GM12875 (cell line): ENCODE measurements around the gene ZNF276.

Experiments used
- H3K4me3 ChIP-seq: one replicate; pipeline ENCODE4 v1.5.1; 2011; ENCODE audit warnings: low read depth, low read length, control low read depth
- TF ChIP-seq, protein P1 (sequence below): IDR thresholded peaks from 2 replicates; pipeline ENCODE4 v1.5.1; 2011; ENCODE audit warnings: low read depth, mild to moderate bottlenecking, control low read depth, inconsistent platforms, low read length, moderate library complexity, borderline replicate concordance; ENCODE audit not compliant: insufficient read depth

ZNF276 gene

DNA sequence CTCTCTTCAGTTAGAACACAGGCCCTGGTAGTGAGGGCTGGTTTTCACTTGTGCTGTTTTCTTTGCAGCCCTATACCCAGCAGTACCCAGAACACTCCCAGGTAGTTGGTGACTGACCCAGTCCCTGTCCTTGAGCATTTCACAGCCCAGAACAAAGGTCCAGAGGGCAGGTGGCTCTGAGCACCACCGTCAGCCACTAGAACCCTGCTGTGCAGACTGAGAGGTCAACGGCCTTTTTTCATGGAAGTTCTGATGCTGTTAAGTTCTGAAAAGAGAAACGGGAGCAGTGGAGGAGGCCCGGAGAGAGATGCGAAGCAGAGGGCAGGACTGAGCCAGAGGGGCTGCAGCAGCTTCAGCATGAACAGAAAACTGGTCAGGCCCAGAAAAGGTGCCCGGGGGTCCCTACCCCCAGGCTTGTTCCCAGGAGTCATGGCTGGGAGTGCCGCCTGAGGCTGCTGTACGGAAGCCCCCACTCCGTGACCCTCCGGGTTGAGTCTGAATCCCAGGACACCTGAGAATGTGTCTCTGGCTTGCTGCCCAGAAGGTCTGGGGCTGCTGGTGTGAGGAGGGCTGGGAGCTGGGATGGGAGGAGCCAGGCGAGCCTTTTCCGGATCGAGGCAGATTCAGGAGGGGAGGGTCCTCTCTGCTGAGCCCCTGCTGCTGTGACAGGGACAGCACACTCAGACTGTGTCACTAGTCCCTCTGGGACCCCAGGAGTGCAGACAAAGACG lies 8.7 kb downstream of the ZNF276 start:
- no peak overlapping the region for H3K4me3 ChIP-seq
- TF ChIP-seq, protein P1, sequence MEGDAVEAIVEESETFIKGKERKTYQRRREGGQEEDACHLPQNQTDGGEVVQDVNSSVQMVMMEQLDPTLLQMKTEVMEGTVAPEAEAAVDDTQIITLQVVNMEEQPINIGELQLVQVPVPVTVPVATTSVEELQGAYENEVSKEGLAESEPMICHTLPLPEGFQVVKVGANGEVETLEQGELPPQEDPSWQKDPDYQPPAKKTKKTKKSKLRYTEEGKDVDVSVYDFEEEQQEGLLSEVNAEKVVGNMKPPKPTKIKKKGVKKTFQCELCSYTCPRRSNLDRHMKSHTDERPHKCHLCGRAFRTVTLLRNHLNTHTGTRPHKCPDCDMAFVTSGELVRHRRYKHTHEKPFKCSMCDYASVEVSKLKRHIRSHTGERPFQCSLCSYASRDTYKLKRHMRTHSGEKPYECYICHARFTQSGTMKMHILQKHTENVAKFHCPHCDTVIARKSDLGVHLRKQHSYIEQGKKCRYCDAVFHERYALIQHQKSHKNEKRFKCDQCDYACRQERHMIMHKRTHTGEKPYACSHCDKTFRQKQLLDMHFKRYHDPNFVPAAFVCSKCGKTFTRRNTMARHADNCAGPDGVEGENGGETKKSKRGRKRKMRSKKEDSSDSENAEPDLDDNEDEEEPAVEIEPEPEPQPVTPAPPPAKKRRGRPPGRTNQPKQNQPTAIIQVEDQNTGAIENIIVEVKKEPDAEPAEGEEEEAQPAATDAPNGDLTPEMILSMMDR = no peak

DNA sequence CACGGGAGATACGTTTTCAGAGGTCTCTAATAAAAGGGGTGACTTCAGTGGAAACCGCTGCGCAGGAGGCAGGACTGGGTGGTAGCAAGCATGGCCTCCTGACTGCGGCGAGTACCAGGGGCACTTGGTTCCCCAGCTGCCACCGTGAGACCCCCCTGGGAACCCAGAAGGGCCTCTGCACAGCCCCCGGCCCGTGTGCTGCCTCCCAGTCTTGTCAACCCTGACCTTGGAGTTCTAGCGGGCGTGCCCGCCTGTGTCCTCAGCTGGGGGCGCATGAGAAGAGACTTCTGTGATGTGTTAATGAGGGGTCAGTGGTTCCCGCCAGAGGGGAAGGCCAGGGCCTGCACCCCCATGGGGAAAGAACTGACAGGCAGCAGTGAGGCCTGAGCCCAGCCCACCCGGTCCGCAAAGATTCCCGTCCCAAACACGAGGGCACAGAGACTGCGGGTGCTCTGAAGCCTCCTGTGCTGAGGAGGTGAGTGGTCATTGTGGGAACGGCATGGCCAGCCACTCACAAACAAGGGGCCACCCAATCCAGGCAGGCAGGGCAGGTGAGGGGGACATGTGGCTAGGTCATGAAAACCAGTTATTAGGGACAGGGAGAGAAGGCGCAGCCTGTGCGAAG lies 9.4 kb downstream of the ZNF276 start:
- no peak overlapping the region for H3K4me3 ChIP-seq
- TF ChIP-seq, protein P1 = no peak

DNA sequence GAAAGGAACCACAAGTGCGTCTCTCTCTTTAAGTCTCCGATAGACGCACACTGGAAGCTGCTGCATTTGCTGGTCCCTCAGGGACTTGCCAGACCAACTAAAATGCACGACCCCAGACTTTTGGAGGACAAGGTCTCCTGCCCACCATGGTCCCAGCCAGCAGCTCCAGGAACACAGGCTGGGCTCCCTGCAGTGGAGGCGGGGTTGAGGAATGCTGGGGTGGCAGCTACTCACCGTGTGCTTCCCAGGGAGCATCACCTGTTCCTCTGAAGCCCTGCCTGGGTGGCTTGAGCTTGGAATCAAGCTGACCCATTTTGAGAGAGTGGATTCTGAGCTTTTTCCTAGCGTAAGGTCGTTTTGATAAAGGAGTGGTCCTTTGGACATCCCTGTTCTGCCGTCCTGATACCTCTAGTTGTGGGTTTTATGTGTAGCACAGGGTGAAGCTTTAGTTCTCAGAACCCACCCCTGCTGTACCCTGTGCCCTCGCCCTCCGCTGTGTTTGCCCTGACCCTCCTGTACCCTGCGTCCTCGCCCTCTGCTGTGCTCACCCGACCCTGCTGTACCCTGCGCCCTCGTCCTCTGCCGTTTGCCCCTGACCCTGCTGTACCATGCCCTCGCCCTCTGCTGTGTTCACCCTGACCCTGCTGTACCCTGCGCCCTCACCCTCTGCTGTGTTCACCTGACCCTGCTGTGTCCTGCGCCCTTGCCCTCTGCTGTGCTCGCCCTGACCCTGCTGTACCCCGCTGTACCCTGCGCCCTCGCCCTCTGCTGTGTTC lies 11.0 kb downstream of the ZNF276 start:
- TF ChIP-seq, protein P1 = no peak
- H3K4me3 ChIP-seq = no peak overlapping the region

DNA sequence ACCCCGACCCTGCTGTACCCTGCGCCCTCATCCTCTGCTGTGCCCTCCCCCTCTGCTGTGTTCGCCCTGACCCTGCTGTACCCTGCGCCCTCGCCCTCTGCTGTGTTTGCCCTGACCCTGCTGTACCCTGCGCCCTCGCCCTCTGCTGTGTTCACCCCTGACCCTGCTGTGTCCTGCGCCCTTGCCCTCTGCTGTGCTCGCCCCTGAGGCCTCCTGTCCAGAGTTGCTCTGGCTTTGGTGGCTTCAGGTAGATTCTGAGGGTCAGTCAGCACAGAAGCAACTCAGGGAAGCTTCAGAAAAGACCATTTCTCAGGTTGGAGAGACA lies 11.5 kb downstream of the ZNF276 start:
- TF ChIP-seq, protein P1 = no peak
- no peak overlapping the region for H3K4me3 ChIP-seq

DNA sequence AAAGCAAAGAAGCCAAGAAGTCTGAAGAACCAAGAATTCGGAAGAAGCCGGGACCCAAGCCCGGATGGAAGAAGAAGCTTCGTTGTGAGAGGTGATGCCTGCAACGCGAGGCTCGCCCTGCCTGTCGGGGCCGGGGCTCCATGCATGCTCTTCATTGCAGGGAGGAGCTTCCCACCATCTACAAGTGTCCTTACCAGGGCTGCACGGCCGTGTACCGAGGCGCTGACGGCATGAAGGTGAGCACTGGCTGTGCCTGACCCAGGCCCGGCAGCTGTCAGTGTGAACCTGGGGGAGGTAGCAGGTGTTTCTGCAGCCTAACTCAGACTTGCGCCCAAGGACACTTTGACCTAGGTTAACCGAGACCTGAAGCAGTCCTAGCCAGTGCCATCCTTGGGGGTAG lies 12.0 kb downstream of the ZNF276 start:
- TF ChIP-seq, protein P1 = no peak
- H3K4me3 ChIP-seq = no peak overlapping the region

DNA sequence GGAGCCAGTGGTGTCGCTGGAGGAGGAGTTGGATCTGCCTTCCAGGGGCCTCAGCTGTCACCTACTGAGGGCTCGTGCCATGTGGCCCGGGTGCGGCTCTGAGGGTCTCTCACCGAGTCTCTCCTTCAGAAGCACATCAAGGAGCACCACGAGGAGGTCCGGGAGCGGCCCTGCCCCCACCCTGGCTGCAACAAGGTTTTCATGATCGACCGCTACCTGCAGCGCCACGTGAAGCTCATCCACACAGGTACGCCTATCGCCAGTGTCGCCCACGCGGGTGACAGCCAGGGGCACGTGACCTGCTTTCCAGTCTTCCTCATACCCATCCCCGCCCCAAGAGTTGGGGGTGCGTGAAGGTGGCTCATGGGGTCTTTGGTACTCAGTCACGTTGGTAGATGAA lies 12.5 kb downstream of the ZNF276 start:
- H3K4me3 ChIP-seq = no peak overlapping the region
- TF ChIP-seq, protein P1 = no peak

DNA sequence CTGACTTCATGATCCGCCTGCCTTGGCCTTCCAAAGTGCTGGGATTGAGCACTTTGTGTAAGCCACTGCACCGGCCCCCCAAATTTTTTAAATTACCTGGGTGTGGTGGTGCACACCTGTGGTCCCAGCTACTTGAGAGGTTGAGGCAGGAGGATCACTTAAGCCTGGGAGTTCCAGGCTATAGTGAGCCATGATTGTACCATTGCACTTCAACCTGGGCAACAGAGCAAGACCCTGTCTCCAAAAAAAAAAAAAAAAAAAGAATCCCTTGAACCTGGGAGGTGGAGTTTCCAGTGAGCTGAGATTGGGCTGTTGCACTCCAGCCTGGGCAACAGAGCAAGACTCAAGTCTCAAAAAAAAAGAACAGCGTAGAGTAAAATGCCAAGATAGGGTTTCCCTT lies 15.2 kb downstream of the ZNF276 start:
- no peak overlapping the region for H3K4me3 ChIP-seq
- TF ChIP-seq, protein P1 = no peak
